ENCODE data around the gene RHOC.

The RHOC gene

DNA sequence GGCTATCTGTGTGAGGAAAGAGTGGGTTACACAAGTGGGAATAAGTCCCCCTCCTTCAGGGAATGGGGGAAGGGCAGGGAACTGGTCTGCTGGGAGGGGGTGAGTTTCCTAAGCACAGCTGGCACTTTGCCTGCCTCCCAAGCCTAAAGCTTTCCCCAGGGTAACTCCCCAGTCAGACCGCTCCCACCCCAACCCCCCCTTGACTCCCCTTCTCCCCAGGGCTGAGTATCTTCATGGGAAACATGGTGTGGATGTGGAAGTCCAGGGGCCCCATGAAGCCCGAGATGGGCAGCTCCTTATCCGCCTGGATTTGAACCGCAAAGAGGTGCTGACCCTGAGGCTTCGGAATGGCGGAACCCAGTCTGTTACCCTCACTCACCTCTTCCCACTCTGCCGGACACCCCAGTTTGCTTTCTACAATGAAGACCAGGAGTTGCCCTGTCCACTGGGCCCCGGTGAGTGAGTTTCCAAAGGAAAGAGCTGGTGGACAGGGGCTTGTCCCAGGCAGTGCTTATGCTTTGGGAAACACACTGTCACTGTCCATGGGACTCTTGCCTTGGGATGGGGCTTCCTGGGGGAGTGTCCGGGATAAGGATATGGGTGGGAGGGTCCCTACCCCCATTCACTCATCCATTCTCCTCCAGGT is 17.6 kb downstream of the RHOC start:
- TF ChIP-seq POLR2A (IDR thresholded peaks at IDR 0.05; ENCODE audit: low read length): no peak
- no peak for TF ChIP-seq GATA1 (IDR thresholded peaks at IDR 0.05; ENCODE audit: low read depth, low read length)
- no peak for DNase-seq

DNA sequence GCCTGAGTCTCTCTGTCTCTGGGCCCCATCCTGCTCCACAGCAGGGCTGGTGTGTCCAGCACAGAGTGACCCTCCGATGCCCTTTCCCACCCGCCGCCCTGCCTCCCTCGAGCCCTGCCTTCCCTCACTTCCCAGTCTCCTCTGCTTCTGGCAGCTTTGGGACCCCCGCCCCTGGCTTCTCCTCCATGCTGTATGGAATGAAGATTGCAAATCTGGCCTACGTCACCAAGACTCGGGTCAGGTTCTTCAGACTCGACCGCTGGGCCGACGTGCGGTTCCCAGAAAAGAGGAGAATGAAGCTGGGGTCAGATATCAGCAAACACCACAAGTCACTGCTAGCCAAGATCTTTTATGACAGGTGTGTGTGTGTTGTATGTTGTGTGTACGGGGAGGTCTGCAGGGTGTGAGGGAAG is 18.1 kb downstream of the RHOC start:
- TF ChIP-seq POLR2A (IDR thresholded peaks at IDR 0.05; ENCODE audit: low read length) (no peak), GATA1 (IDR thresholded peaks at IDR 0.05; ENCODE audit: low read depth, low read length) (no peak)
- DNase-seq: no peak

DNA sequence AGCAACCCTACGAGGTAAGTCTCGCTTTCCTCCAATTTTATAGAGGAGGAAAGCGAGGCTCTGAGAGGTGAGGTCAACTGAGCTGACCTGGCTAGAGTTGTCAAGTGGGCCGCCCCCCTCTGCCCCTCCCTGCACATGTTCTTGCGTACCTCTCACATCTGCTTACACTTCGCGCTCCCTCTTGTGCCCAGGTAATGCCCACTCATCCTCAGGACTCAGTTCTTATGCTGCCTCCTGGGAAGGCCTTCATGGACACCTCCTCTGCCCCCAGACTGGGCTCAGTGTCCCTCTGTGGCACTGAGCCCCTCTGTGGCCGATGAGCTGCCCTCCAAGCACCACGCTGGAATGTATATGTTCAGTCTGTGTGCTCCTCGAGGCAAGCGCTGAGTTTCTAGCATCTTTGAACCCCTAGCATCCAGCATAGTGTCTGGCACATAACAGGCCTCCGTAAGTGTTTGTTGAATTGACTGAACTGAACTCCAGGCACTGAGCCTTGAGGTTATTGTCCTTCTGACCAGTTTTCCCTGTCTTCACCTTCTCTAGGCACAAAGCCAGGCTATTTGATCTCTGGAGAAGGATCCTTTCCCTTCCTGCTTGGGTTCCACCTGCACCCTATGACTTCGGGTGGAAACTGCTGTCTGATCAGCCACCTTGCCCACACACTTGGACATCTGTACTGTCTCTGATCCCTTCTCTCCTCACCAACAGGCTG is 19.0 kb downstream of the RHOC start:
- no peak for TF ChIP-seq POLR2A (IDR thresholded peaks at IDR 0.05; ENCODE audit: low read length)
- no peak for TF ChIP-seq GATA1 (IDR thresholded peaks at IDR 0.05; ENCODE audit: low read depth, low read length)
- no peak for DNase-seq

DNA sequence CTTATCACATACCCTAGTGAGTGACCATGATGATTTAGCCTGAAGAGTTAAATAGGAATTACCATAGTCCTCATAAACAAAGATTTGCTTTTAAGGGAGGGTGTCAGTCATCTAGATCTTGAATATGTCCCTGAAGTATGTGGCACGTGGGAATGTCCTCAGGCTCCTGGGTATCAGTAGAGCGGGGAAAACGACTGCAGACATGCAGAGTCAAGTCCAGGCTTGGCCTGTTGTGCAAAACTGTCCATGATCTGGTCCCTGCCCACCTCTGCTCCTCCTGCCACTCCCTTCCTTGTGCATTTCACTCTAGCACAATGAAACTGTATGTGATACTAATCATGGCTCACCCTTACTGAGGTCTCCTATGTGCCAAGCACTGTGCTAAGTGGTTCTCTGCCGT is 19.6 kb downstream of the RHOC start:
- TF ChIP-seq GATA1 (IDR thresholded peaks at IDR 0.05; ENCODE audit: low read depth, low read length) (no peak), POLR2A (IDR thresholded peaks at IDR 0.05; ENCODE audit: low read length) (no peak)
- DNase-seq: no peak

DNA sequence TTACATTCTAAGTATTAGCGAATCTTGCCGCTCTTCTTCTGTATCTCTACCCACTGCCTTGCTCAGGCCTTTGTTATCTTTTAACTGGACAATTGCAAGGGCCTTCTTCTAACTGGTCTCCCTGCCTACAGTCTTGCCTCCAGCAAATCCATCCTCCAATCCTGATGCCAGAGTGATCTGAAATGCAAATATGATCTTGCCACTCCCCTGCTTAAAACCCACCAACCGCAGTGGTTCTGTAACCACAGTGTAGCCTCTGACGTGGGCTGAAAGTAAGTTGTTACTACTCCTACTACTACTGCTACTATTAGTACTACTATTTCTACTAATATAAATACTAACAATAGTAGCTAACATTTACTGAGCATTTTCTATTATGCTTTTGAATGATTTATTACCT is 20.1 kb downstream of the RHOC start:
- TF ChIP-seq POLR2A (IDR thresholded peaks at IDR 0.05; ENCODE audit: low read length) (no peak), GATA1 (IDR thresholded peaks at IDR 0.05; ENCODE audit: low read depth, low read length) (no peak)
- peak in 1 of 2 experiments; percentile 21 for DNase-seq

DNA sequence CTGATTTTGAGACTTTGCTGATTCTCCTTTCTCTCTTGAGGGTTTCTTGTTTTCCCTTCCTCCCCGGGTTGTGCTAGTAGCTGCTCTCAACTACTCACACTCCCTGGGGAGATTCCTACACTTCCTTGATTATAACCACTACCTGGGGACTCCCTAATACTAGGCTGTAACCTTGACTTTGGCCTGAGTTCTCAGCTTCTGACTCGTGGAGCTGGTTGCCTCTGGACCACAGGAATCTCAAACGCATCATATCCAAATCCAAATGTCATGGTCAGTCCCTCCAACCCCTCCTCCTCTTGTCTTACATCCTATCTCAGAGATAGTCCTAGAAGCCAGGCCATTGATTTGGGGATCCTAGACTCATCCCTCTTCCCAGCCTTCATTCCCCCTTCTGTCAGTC is 20.5 kb downstream of the RHOC start:
- DNase-seq: no peak
- TF ChIP-seq POLR2A (IDR thresholded peaks at IDR 0.05; ENCODE audit: low read length) (no peak), GATA1 (IDR thresholded peaks at IDR 0.05; ENCODE audit: low read depth, low read length) (no peak)

DNA sequence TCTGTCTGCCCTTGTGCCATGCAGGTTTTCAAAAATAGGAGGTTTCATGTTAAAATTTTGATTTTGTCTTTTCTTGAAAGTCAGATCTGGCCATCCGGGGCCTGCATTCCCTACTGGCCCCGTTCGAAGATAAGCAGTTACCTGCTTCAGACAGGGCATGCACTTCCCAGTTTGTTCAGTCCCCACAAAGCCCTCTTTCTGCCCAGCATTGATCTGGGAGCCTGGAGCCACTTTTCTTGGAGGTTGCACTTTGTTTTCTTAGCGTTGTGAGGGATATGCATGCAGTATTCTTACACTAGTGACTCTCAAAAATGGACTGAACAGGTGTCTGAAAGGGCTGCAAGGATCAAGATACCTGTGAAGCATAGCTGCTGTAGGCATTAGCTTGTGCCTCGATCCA is 21.0 kb downstream of the RHOC start:
- DNase-seq: no peak
- TF ChIP-seq POLR2A (IDR thresholded peaks at IDR 0.05; ENCODE audit: low read length) (no peak), GATA1 (IDR thresholded peaks at IDR 0.05; ENCODE audit: low read depth, low read length) (no peak)

DNA sequence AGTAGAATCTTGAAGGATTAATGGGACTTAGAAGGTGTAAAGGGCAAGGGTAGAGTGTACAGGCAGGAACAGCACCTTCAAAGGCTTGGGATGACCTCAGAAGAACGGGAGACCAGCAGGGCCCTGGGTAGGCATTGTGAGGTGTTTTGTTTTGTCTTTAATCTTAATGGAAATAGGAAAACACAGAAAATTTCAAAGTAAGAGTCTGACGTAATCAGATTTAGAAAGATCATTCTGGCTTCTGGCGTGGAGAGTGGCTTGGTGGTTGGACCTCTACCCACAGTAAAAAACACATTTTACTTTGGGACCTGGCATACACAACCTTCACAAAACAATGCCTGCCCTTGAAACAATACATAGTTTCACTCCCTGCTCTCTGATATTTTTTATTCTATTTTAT is 28.3 kb downstream of the RHOC start:
- TF ChIP-seq GATA1 (IDR thresholded peaks at IDR 0.05; ENCODE audit: low read depth, low read length): no peak
- no peak for TF ChIP-seq POLR2A (IDR thresholded peaks at IDR 0.05; ENCODE audit: low read length)
- no peak for DNase-seq

DNA sequence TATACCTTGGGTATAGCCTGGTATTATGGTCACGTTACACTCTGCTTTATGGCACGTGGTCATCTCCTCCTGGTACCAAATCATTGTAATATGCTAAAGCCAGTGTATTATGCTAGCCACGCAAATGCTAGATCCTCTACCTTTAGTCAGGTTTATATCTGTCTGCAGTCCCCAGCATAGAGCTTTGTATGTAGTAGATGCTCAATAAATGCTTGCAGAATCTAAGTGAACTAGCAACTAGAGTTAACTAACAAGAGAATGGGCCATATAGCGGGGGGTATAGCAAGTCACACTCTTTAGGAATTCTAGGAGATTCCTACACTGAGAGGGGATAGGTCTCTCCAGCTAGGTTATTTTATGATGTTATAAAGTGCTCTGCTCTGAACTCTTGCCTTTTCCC is 29.4 kb downstream of the RHOC start:
- DNase-seq: no peak
- TF ChIP-seq POLR2A (IDR thresholded peaks at IDR 0.05; ENCODE audit: low read length): no peak
- no peak for TF ChIP-seq GATA1 (IDR thresholded peaks at IDR 0.05; ENCODE audit: low read depth, low read length)

DNA sequence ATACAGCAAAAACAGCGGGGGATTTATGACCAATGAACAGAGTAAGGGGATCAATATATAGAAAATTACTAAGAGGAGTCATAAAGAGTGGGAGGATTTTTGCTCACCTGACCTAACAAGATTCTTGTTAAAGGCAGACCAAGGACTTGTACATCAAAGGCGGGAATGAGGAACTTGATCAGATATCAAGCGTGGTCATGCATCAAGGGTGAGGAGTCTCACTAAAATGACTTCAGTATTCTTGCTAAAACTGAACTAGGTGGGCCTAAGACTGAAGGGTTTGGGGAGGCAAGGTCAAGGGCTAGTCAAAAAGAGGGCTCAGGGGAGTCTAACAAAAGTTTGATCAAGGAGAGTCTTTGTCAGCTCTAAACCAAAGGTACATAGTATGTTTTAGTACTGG is 30.4 kb downstream of the RHOC start:
- TF ChIP-seq POLR2A (IDR thresholded peaks at IDR 0.05; ENCODE audit: low read length) (peak; percentile 17), GATA1 (IDR thresholded peaks at IDR 0.05; ENCODE audit: low read depth, low read length) (no peak)
- DNase-seq: peak; percentile 60 to 69

DNA sequence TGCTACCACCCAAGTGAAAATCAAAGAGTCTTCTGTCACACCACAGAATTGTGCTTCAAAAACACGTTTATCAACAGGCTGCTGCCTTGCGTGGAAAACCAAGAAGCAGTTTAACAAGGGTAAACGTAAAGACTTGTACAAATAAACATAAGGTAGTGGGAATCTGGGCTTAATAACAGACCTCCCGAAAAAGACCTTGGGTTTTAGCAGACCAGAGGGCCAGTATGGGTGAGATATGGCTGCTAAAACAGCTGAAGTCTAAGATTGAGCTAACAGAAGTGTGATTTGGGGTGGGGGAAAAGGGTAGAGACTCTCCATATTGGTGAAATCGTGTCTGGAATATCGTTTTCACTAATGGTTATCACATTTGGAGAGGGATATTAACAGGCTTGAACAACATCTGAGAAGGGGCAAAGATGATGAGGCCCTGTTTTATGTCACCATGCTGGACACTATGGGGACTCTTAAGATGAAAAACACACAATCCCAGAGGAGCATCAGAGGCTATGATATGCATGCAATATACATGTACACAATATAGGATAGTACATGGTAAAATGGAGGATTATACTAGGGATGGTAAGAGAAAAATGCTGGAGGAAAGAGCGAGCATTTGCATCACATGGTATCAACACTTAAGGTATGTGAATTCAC is 31.1 kb downstream of the RHOC start:
- TF ChIP-seq GATA1 (IDR thresholded peaks at IDR 0.05; ENCODE audit: low read depth, low read length): no peak
- no peak for TF ChIP-seq POLR2A (IDR thresholded peaks at IDR 0.05; ENCODE audit: low read length)
- DNase-seq: peak in 1 of 2 experiments; percentile 48

DNA sequence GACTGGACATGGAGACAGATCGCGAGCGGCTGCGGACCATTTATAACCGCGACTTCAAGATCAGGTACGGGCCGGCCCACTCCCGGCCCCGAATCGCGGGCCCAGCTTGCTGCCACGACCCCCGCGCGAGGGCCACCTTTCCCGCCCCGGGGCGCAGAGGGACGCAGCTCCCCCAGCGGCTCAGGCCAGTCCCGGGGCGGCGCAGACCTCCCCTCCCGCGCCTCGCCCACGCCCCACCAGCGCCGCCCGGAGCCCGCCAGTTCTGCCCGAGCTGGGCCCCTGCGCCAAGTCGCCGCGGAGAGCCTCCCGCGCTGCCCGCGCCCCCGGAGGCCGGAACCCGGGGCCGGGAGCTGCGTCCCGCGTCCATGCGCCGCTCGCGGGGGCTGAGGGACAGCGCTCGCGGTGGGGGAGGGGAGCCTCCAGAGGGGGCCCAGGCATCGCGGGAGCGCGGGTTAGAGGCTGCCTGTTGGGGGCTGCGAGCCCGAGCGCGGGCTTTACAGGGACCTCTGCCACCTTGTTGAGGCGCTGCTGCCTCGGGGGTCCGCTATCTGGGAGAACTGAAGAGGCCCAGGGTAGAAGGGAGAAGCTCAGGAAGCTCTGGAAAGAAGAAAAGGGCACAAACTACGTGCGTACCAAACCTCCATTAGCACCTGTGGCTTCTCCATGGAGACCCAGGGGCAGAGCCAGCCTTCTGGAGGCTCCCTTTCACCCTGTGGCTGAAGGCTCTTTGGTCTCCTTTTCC is 31.8 kb downstream of the RHOC start:
- DNase-seq: peak; percentile 78 to 86
- TF ChIP-seq POLR2A (IDR thresholded peaks at IDR 0.05; ENCODE audit: low read length) (no peak), GATA1 (IDR thresholded peaks at IDR 0.05; ENCODE audit: low read depth, low read length) (no peak)

DNA sequence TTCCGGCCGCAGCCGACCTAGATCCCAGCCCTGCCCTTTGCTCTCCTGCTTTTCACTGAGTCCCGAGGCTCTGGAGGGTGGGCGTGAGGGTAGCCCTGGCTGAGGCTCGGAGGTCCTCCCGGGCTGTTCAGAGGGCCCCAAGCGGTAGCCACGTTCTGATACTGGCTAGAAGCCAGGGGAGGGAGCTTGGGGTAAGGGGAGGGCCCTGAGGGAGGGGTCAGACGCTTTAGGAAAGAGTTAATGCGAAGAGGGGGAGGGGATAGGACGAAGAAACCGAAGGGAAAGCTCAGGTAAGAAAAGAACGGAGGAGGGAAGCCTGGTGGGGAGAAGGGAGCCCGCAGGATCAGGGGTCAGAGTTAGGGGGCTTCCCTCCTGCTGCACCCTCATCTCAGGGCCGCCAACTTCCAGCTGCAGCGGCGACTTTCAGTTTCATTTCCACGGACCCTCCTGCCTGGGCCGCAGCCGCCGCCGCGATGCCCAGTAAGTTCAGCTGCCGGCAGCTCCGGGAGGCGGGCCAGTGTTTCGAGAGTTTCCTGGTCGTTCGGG is 32.4 kb downstream of the RHOC start, which contains the start of gene MOV10:
Gene MOV10, plus strand, starts transcription at position 220 of the 546 bp plus-strand sequence. Its CDS starts 254 bp downstream, at position 474.
- DNase-seq: peak; percentile 81 to 87
- TF ChIP-seq POLR2A (IDR thresholded peaks at IDR 0.05; ENCODE audit: low read length): peak; percentile 32
- no peak for TF ChIP-seq GATA1 (IDR thresholded peaks at IDR 0.05; ENCODE audit: low read depth, low read length)
